NCI-H2227 (cell line): ENCODE data around the gene ZNF473.

Experiments
- DNase-seq: peaks from one replicate; lab custom pipeline; 2025; ENCODE audit not compliant: unreplicated experiment; lab: John Stamatoyannopoulos, UW

ZNF473 gene

GRCh38 chr19:50003254-50003788, 22.5 kb upstream of the ZNF473 start:
- no peak for DNase-seq

GRCh38 chr19:50003810-50004419, 21.9 kb upstream of the ZNF473 start:
- no peak for DNase-seq

GRCh38 chr19:50005428-50005827, 20.4 kb upstream of the ZNF473 start:
- no peak for DNase-seq

GRCh38 chr19:50007170-50007569, 18.6 kb upstream of the ZNF473 start:
- no peak for DNase-seq

GRCh38 chr19:50007947-50008346, 17.9 kb upstream of the ZNF473 start:
- no peak for DNase-seq

- peak; percentile 29 for DNase-seq
Observed at GRCh38 chr19:50008532-50008931, 17.3 kb upstream of the ZNF473 start.

DNA sequence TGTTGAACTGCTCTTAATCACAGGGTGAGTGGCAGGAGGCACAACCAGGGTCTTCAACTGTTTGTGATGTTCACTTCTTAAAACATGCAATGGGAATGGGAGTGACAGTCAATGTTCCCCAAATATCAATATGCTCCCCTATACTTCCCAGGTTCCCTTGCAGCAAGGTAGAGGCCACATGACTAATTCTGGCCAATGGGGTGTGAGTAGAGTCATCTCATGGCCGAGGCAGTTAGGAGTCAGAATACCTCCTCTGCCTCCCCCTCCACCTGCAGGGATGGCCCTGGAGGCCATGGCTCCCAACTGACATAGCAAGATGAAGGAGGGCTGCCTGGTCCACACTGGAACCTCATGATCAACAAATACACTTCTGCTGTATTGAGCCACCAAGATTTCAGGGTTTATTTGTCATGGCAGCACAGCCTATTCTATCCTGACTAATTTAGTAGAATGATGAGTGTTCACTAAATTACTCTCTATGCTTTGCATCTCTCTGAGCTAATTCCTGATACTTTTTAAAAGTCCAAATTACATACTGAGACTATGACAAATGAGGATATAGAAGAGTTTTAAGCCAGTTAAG, 9.5 kb upstream of the ZNF473 start:
- no peak for DNase-seq

GRCh38 chr19:50020481-50020880, 5.3 kb upstream of the ZNF473 start:
- DNase-seq = no peak

GRCh38 chr19:50022823-50023222, 3.0 kb upstream of the ZNF473 start:
- no peak for DNase-seq

GRCh38 chr19:50024719-50025021, 1.1 kb upstream of the ZNF473 start:
- DNase-seq = no peak

- DNase-seq = peak; percentile 98
Observed at GRCh38 chr19:50025022-50025793, 597 bp upstream of the ZNF473 start, which contains the start of gene VRK3. Gene VRK3 (minus strand): TSS chr19:50025372. CDS start chr19:50016162, 9,210 bp downstream.

DNA sequence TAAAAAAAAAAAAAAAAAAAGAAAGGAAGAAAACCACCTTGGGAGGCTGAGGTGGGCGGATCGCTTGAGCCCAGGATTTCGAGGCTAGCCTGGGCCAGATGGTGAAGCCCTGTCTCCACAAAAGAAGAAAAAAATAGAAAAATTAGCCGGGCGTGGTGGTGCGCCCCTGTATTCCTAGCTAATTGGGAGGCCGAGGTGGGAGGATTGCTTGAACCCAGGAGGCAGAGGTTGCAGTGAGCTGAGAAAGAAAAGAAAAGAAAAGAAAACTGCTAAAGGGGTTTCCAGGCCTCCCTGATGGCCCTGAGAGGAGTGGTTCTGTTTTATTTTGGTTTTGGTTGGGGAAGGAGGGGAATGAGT, 723 bp downstream of the ZNF473 start:
- DNase-seq = no peak

DNA sequence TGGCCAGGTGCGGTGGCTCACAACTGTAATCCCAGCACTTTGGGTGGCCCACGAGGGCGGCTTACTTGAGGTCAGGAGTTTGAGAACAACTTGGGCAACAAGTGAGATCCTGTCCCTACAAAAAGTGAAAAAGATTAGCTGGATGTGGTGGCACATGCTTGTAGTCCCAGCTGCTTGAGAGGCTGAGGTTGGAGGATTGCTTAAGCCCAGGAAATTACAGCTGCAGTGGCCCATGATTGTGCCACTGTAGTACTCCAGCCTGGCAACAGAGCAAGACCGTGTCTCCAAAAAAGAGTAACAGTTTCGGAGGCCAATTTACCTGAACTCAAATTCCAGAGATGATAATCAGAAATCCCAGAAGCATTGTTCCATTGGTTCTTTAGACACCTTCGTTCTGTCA, 4.4 kb downstream of the ZNF473 start:
- no peak for DNase-seq

DNA sequence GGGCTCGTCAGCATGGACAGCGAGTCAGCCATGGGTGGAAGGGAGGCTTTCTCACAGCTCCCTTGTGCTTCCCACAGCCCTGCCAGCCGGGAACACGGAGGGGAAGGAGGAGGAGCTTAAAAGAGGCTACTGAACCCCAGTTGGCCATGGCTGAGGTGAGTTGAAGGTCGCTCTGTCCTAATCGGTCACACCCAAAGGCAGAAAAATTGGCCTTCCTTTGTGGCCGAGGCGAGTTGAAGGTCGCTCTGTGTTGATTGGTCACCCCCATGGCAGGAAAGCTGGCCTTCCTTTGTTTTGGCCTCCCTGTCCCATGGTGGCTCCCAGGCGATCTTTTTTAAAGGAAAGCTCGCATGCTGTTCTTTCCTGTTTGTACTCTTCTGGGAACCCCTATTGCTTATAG, 5.1 kb downstream of the ZNF473 start:
- DNase-seq = no peak

GRCh38 chr19:50036908-50037307, 11.1 kb downstream of the ZNF473 start:
- DNase-seq = no peak

DNA sequence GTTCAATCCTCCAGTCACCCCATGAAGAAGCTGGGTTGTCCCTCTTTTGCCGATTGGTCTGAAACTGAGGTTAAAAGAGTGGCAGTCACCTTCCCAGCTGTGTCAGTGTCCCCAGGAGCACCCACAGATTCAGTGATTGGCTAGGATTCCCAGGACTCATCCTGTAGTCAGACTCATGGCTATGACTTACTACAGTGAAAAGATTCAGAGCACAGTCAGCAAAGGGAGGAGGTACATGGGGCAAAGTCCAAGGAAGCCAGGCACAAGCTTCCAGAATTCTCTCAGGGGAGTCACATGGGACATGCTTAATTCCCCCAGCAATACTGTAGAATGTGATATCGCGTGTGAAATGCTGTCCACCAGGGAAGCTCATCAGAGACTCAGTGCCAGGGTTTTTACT, 14.2 kb downstream of the ZNF473 start:
- DNase-seq = no peak

DNA sequence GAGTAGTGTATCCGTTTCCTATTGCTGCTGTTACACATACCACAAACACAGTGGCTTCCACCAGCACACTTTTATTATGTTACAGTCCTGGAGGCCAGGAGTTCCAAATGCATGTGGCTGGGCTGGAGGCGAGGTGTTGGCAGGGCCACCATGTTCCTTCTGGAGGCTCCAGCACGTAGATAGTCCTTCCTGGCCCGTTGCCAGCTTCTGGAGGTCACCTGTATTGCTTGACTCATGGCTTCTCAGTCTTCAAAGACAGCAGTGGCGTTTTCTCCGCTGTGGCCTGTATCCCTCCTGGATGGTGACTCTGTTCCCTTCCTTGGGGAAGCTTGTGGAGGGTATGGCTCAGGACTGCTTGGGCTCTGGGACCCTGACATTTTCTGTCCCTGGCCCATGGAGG, 15.2 kb downstream of the ZNF473 start:
- no peak for DNase-seq

- no peak for DNase-seq
Observed at GRCh38 chr19:50042363-50043024, 16.7 kb downstream of the ZNF473 start.

- no peak for DNase-seq
Observed at GRCh38 chr19:50043967-50044366, 18.2 kb downstream of the ZNF473 start.

- no peak for DNase-seq
Observed at GRCh38 chr19:50044922-50045321, 19.1 kb downstream of the ZNF473 start.

- peak; percentile 55 for DNase-seq
Observed at GRCh38 chr19:50046649-50047503, 21.1 kb downstream of the ZNF473 start.
